Muscle layer of duodenum (tissue), 2 donors: ENCODE results near the gene SCMH1.

ENCODE experiments used
- H3K27ac ChIP-seq: one replicate; pipeline ENCODE4 v1.7.0; 2013; ENCODE audit warnings: mild to moderate bottlenecking, low read length
- H3K27me3 ChIP-seq: one replicate; pipeline ENCODE4 v1.7.0; 2013; ENCODE audit warnings: low read depth, mild to moderate bottlenecking, control low read depth, low read length
- H3K36me3 ChIP-seq, 2 donors: one replicate each; pipeline ENCODE4 v1.7.0; 2013; ENCODE audit warnings: low read length in 2 of 2, control low read depth in 1 of 2, mild to moderate bottlenecking in 1 of 2; ENCODE audit not compliant: insufficient read depth in 2 of 2, control insufficient read depth in 1 of 2
- H3K4me1 ChIP-seq, 2 donors: one replicate each; pipeline ENCODE4 v1.7.0; 2013; ENCODE audit warnings: low read length in 2 of 2, mild to moderate bottlenecking in 2 of 2, control low read depth in 1 of 2, moderate library complexity in 1 of 2; ENCODE audit not compliant: insufficient read depth in 2 of 2, control insufficient read depth in 1 of 2
- H3K4me3 ChIP-seq, 2 donors: one replicate each; pipeline ENCODE4 v1.7.0; 2013; ENCODE audit warnings: low read length in 2 of 2, low read depth in 1 of 2, mild to moderate bottlenecking in 1 of 2
- H3K9me3 ChIP-seq, 2 donors: one replicate each; pipeline ENCODE4 v1.7.0; 2013; ENCODE audit warnings: low read length in 2 of 2, control low read depth in 1 of 2, mild to moderate bottlenecking in 1 of 2; ENCODE audit not compliant: control insufficient read depth in 1 of 2
- donor health status: healthy.

Gene SCMH1

DNA sequence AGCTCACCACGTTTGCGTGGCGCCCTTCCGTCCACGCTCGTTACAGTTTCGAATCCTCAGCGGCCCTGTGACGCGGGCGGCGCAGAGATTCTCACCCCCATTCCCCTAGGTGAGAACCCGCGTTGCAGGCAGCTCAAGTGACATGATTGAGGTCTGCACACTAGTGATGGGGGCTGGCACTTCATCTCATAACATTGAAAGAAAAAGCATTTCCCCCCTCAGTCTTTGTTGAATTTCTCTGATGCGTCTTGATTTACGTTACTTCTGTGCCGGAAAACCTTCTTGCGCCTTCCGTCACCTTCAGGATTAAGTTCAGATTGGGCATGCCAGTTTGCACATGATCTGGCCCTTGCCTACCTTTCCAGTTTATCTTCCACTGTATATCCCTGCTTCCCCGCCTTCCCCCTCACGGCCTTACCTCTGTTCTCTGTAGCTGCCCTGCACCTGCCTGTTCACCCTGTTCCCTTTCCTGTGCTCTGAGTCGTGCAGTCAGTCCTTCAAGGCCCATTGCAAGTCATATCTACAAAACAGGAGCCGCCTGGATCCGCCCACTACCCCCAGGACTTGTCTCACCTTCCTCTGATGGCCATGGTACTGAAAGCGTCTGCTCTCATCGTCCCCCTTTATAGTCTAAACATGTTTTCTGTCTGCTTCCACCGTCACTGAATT, 261.5 kb downstream of the SCMH1 start:
- Histone ChIP-seq H3K36me3 (peaks cover 3 to 12% of the 10 kb centered on the region in 2 donors), H3K27ac (peak overlapping the region; percentile 55), H3K9me3 (no peaks in the 10 kb centered on the region), H3K4me1 (peaks cover 3 to 23% of the 10 kb centered on the region in 2 donors), H3K4me3 (peak overlapping the region; percentile 63 to 71), H3K27me3 (no peaks in the 10 kb centered on the region)

- peaks cover 3 to 9% of the 10 kb centered on the region in 2 donors for H3K36me3 ChIP-seq
- H3K27ac ChIP-seq = no peak overlapping the region
- no peaks in the 10 kb centered on the region for H3K27me3 ChIP-seq
- H3K4me3 ChIP-seq = peak overlapping the region; percentile 63 to 71
- H3K4me1 ChIP-seq = peaks cover 3 to 23% of the 10 kb centered on the region in 2 donors
- no peaks in the 10 kb centered on the region for H3K9me3 ChIP-seq
These were observed 262.0 kb downstream of the SCMH1 start for GRCh38 chr1:40980068-40980452.

- Histone ChIP-seq H3K4me3 (peak within 1 kb of the TSS; percentile 63 to 71), H3K27me3 (no peaks in the 10 kb centered on the region), H3K27ac (peak within 1 kb of the TSS; percentile 75), H3K9me3 (no peaks in the 10 kb centered on the region), H3K36me3 (peaks cover 3% of the 10 kb centered on the region in 2 donors), H3K4me1 (peaks cover 3 to 23% of the 10 kb centered on the region in 2 donors)
These were observed 262.7 kb downstream of the SCMH1 start, which contains the start of gene CTPS1 for GRCh38 chr1:40979241-40980067. Gene CTPS1 (plus strand): TSS chr1:40979696. CDS start chr1:40983291, 3,595 bp downstream.

GRCh38 chr1:40978886-40979240, 263.2 kb downstream of the SCMH1 start:
- H3K36me3 ChIP-seq = peaks cover 0 to 3% of the 10 kb centered on the region in 2 donors
- peak overlapping the region; percentile 75 for H3K27ac ChIP-seq
- H3K27me3 ChIP-seq = no peaks in the 10 kb centered on the region
- peak overlapping the region; percentile 63 to 67 for H3K4me3 ChIP-seq
- no peaks in the 10 kb centered on the region for H3K9me3 ChIP-seq
- H3K4me1 ChIP-seq = peaks cover 3 to 23% of the 10 kb centered on the region in 2 donors

DNA sequence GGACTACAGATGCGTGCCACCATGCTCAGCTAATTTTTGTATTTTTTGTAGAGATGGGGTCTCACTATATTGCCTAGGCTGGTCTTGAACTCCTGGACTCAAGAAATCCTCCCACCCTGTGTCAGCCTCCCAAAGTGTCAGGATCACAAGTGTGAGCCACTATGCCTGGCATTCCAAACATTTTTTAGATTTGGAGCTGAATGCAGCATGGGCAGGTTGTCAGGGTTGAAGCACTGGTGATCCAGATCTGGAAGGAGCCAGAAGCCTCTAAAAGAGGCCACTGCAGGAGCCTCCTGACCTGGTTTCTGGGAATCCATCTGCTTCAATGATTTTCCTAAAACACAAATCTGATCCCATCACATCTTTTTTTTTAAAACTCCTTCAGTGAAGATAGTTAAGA, 264.4 kb downstream of the SCMH1 start:
- H3K4me1 ChIP-seq = peaks cover 3 to 23% of the 10 kb centered on the region in 2 donors
- peaks cover 0 to 3% of the 10 kb centered on the region in 2 donors for H3K36me3 ChIP-seq
- H3K9me3 ChIP-seq = no peaks in the 10 kb centered on the region
- no peak overlapping the region for H3K4me3 ChIP-seq
- no peaks in the 10 kb centered on the region for H3K27me3 ChIP-seq
- no peak overlapping the region for H3K27ac ChIP-seq
